Hindlimb muscle (tissue), 1 donor: ENCODE measurements around the gene METTL26. TPM values are rescaled to one million over a fixed set of nuclear protein-coding genes. Genes with fewer than 3 reads are reported as not detected.

Source experiments
- DNase-seq: peaks from one replicate; pipeline ENCODE4 v3.0.0-alpha.2; 2013
- polyA plus RNA-seq: library from polyadenylated mRNA; unstranded; fragments of 120-200 nt; gene quantifications from one replicate; pipeline ENCODE4 v1.2.1, GENCODE V29; 2013; ENCODE audit not compliant: insufficient read length

METTL26 gene
- polyA plus RNA-seq, 1 donor, result 47.8 TPM

DNA sequence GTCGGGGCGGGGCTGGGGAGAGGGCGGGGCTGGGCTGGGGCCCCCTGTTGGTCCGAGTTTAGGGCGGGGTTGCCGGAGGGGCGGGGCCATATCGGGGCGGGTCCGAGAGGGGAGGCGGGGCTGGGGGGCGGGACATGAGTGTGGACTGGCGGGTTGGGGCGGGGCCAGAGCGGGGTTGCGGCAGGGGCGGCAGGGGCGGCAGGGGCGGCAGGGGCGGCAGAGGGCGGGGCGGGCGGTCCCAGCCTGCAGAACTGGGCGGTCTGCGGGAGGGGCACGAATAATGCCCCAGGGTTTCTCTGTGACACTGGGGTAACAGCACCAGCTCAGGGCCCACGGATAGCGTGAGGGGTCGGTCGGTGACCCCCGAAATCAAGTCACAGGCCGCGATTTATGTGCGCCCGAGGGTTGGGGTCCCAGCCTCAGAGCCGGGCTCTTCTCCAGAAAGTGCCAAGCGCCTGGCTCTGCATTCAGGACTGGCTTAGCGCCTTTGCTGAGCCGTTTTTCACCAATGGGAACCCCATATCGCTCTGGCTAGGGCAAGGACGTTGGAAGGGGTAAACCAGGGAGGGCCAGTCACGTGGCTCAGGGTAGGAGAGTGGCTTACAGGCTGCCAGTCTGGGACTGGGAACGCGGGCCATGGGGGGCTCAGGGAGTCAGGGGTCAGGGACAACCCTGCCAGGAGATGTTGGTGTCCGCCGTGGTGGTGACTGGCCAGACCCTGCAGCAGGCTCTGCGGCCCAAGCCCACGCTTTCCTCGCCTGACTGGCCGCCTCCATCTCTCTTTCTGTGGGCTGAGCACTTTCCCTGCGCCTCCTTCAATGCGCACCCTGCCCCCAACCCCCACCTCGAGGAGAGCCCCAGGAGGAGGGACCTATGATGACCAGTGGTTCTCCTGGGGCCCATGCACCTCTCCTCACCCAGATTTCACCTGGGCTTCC lies 1.2 kb upstream of the METTL26 start:
- DNase-seq, result no peak

DNA sequence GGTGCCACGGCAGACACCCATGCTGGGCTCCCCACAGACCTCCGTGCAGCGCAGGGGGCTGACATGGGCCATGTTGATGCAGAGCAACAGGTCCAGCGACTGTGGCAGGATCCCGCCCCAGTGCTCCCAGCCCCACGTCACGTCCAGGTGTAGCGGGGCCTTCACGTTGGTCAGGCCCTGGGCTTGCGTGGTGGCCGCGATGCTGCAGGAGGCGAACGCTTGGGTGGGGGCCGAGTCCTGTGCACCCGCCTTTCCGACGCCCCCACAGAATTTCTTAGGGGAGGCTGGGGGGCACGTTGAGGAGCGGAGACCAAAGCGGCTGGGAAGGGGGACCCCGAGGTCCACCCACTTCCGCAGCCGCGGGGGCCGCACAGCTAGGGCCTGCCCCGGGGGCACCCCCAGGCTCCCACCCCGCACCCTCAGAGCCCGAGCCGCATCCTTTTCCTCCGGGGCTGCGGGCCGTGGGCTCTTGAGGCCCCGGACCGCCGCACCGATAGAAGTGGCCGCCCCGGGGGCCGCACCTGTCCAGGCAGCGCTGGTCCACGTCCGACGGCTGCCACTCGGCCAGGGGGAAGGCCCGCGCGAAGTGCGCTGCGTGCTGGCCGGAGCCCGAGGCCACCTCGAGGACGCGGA lies 416 bp downstream of the METTL26 start:
- no peak for DNase-seq

GRCh38 chr16:634996-635395 lies 1.1 kb downstream of the METTL26 start:
- DNase-seq, result no peak

DNA sequence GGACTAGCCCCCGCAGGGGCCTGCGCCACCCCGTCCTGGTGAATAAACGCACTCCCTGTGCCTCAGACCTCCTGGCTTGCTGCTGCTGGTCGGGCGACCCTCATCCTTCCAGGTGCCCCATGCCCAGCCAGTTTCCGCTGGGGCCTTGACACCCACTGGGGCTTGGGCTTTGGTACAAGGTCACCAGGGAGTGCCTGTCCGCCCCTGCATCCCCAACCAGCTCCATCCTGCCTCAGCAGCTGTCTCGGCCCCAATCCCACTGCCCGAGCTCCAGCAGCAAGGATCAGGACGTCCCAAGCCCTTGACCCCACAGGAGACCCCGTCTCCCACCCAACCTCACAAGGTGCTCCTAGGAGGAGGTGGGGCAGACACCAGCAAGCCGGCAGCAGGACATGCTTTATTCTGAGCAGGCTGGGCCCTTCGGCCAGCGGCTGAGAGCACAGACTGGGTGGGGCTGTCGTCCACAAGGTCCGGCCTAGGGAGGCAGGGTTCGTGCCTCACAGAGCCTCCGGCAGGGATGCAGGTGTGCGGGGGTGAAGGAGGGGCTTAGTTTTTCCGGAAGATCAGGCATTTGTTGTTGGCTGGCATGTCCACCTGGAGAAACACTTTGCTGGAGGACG lies 1.9 kb downstream of the METTL26 start:
- no peak for DNase-seq

DNA sequence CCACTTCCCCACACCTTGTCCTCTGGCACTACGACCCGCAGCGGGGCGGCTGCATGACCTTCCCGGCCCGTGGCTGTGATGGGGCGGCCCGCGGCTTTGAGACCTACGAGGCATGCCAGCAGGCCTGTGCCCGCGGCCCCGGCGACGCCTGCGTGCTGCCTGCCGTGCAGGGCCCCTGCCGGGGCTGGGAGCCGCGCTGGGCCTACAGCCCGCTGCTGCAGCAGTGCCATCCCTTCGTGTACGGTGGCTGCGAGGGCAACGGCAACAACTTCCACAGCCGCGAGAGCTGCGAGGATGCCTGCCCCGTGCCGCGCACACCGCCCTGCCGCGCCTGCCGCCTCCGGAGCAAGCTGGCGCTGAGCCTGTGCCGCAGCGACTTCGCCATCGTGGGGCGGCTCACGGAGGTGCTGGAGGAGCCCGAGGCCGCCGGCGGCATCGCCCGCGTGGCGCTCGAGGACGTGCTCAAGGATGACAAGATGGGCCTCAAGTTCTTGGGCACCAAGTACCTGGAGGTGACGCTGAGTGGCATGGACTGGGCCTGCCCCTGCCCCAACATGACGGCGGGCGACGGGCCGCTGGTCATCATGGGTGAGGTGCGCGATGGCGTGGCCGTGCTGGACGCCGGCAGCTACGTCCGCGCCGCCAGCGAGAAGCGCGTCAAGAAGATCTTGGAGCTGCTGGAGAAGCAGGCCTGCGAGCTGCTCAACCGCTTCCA lies 2.6 kb downstream of the METTL26 start:
- no peak for DNase-seq

- no peak for DNase-seq
Measured at GRCh38 chr16:632486-633335, 3.4 kb downstream of the METTL26 start.

GRCh38 chr16:631808-632358 lies 4.2 kb downstream of the METTL26 start:
- no peak for DNase-seq

DNA sequence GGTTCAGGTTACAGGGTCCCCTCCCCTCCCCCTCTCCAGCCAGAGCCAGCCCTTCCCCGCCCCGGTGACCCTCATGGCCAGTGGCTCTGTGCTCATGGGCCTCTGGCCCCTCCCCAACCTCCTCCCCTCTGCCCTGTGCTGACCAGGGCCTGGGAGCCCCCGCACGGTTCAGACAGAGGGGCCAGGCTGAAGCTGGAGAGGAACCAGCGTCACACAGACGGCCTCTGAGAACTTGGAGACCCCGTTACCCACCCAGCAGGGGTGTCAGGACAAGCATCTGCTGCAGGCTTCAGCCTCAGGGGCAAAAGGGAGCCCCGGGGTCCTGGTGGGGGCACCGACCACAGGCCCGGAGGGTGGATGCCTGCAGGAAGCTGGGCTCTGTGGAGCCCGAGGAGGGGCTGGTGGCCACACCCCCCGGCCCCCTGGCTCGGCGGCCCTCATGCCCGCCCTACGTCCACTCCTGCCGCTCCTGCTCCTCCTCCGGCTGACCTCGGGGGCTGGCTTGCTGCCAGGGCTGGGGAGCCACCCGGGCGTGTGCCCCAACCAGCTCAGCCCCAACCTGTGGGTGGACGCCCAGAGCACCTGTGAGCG lies 5.2 kb downstream of the METTL26 start, which contains the start of gene WFIKKN1:
Gene WFIKKN1 (plus strand): TSS at position 171 of the 591 bp plus-strand sequence. CDS start 269 bp downstream, at position 440.
- DNase-seq, result no peak

DNA sequence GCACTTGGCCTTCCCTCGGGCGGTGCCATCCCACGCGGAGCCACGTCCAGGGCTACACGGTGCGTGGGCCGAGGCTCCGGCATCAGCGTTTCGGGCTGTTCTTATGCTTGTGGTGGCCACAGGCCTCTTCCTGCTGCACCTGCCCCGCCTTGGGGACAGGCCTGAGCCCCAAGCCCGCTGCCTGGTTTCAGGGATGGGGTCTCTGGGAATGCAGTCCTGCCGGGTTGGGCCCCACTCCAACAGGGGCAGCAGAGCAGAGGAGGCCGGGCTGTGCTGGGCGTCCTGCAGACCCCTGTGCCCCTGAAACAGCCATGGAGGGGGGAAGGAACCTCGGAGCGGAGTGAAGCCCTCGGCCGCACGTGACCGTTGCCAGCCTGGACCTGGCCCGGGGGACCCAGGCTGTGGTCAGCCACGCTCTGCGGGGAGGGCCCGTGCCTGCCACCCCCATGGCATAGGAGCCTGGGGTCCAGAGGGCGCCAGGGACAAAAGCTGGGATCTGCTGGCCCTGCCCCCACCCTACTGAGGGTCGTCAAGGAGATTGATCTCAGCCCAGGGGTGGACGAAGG lies 5.8 kb downstream of the METTL26 start:
- no peak for DNase-seq

- DNase-seq, result no peak
Measured at GRCh38 chr16:629833-630248, 6.3 kb downstream of the METTL26 start.

- DNase-seq, result no peak
Measured at GRCh38 chr16:629185-629832, 6.8 kb downstream of the METTL26 start.

DNA sequence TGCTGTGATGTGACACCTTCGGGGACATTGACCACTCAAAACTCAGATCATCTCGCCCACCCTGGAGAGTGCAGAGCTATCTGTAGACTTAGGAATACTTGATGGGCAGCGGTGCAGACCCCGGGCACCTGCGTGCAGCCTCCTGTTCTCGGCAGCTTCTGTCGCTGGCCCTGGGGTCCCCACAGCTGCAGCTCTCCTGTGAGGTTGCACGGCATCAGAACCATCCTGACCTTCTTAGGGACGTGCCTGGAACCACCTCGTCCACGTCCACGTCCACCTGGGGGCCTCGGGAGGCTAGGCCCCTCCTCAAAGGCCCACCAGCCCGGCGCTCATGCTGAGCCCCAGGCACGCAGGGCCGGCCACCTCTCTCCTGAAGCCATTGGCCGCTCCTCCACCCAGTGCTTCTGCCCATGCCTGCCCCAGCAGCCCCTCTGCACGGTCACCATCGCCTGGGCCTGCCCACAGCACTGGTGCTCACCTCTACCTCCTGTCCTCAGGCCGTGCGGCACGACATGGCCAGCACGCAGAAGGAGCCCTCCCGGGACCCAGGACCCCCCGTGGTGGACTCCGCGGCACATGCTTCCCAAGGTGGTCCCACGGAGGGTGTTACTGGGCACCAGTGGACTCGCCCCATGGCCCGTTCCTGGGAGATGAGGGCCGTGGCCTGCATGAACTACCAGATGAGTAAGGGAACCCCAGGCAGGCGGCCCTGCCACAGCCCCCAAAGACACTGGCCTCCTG lies 7.6 kb downstream of the METTL26 start:
- DNase-seq, result no peak

DNA sequence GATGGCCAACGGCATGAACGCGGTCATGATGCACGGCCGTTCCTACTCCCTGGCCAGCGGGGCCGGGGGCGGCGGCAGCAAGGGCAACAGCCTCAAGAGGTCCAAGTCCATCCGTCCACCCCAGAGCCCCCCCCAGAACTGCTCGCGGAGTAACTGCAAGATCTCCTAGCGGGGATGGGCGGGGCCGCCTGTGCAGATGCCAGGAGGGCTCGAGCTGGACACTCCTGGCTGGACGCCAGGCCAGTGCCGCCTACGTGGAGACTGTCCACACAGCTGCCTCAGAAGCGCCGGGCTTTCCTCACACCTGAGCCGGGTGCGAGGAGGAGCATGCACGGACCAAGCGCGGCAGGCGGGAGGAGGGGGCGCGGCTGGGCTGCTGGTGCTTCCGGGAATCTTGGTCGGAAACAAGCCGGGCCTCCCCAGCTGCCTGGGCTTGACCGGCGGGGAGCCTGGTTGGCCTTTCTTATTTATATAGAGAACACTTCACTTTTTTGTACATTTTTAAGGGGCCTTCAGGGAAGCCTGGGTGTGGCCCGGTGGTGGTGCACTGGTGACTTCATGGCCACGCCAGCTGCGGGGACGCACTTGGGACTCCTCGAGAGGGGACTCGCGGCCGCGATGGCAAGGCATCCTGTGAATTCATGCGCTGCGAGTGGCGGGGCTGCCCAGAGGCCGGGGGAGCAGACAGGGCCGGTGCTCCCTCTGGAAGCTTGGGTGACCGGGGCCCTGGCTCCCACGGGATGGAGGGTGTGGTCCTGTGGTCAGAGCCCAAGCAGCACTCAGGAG lies 8.5 kb downstream of the METTL26 start:
- DNase-seq, result no peak

GRCh38 chr16:626787-627453 lies 9.2 kb downstream of the METTL26 start:
- DNase-seq, result no peak

GRCh38 chr16:625977-626765 lies 9.9 kb downstream of the METTL26 start:
- DNase-seq, result no peak

DNA sequence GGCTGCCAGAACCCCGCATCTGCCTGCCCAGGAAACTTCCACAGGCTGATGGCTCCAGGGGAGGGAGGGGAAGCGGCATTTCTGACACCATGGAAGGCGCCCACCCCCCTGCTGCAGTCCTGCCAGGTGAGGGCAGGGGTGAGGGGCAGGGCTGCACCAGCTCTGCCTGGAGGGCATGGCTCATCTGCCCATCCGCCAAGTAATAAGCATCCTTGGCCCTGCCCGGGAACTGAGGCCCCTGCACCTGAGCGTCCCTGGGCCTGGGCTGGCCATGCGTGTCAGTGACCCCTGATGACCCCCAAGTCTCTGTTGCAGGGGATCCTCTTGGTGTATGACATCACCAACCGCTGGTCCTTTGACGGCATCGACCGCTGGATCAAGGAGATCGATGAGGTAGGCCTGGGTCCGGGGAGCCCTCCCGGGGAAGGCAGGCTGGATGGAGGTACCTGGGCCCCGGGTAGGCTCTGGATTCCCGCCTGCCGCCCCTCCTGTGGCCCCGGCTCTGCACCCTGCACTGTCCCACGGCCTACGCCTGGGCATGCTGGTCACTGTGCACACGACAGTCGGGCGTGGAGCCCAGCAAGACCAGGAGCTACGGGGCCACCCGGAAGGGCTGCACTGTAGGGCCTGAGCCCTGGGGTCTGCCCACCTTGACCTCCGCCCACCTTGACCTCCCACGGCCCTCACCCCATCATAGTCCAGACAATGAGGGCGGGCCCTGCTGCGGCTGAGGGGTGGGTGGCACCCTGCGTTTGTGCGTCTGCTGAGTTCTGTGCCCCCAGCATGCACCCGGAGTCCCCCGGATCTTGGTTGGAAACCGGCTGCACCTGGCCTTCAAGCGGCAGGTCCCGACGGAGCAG lies 10.8 kb downstream of the METTL26 start:
- no peak for DNase-seq
